GM06990 (cell line): ENCODE measurements around the gene EPHA6.

Experiments used
- DNase-seq: peaks from one replicate; pipeline ENCODE4 v3.0.0-alpha.2; 2011; ENCODE audit not compliant: insufficient read length; ENCODE audit errors: extremely low read depth
- H3K27me3 ChIP-seq: replicated peaks from 2 replicates; pipeline ENCODE4 v1.6.0; 2011; ENCODE audit warnings: low read length; ENCODE audit not compliant: control insufficient read depth, insufficient read depth
- H3K36me3 ChIP-seq: 2 replicates; pipeline ENCODE4 v1.5.1; 2011; ENCODE audit warnings: low read length; ENCODE audit not compliant: control insufficient read depth, insufficient read depth
- H3K4me3 ChIP-seq: replicated peaks from 2 replicates; pipeline ENCODE4 v1.5.1; 2011; ENCODE audit warnings: low read depth, mild to moderate bottlenecking, control low read depth, low read length
- CTCF ChIP-seq: IDR thresholded peaks from 2 replicates; pipeline ENCODE4 v1.5.1; 2011; ENCODE audit warnings: low read length, control low read depth, mild to moderate bottlenecking, inconsistent platforms; ENCODE audit not compliant: insufficient read depth, poor library complexity, severe bottlenecking

EPHA6 gene

GRCh38 chr3:97232393-97233034 lies 418.1 kb downstream of the EPHA6 start:
- H3K27me3 ChIP-seq = no peaks in the 10 kb centered on the region
- no peak for DNase-seq
- no peaks in the 10 kb centered on the region for H3K36me3 ChIP-seq
- no peak overlapping the region for H3K4me3 ChIP-seq
- no peak for TF ChIP-seq CTCF

- DNase-seq = no peak
- TF ChIP-seq CTCF = no peak
- Histone ChIP-seq H3K36me3 (no peaks in the 10 kb centered on the region), H3K4me3 (no peak overlapping the region), H3K27me3 (no peaks in the 10 kb centered on the region)
Observed at GRCh38 chr3:97235179-97235578, 420.8 kb downstream of the EPHA6 start.

GRCh38 chr3:97235611-97236315 lies 421.4 kb downstream of the EPHA6 start:
- H3K4me3 ChIP-seq = no peak overlapping the region
- H3K27me3 ChIP-seq = no peaks in the 10 kb centered on the region
- DNase-seq = no peak
- H3K36me3 ChIP-seq = no peaks in the 10 kb centered on the region
- no peak for TF ChIP-seq CTCF

GRCh38 chr3:97241417-97241816 lies 427.0 kb downstream of the EPHA6 start:
- Histone ChIP-seq H3K4me3 (no peak overlapping the region), H3K27me3 (no peaks in the 10 kb centered on the region), H3K36me3 (no peaks in the 10 kb centered on the region)
- TF ChIP-seq CTCF = no peak
- no peak for DNase-seq

- no peaks in the 10 kb centered on the region for H3K36me3 ChIP-seq
- no peak for DNase-seq
- H3K27me3 ChIP-seq = no peaks in the 10 kb centered on the region
- TF ChIP-seq CTCF = no peak
- H3K4me3 ChIP-seq = no peak overlapping the region
Observed at GRCh38 chr3:97245201-97245910, 431.0 kb downstream of the EPHA6 start.
